A673 (cell line): Measurements from ENCODE around the gene NRIP2.

Experiments
- CTCF ChIP-seq: fragments of 300-800, 200-600 bp; sonication (generic); conservative IDR thresholded peaks from 2 replicates; pipeline ENCODE4 v1.5.1; 2017; ENCODE audit warnings: low read depth, mild to moderate bottlenecking, antibody characterized with exemption, low read length, moderate library complexity, mixed read lengths
- EZH2 ChIP-seq: fragments of 200-600 bp; sonication (generic); IDR thresholded peaks from 2 replicates; pipeline ENCODE4 v1.6.1; 2017; ENCODE audit warnings: borderline replicate concordance, low read depth, mild to moderate bottlenecking, mixed read lengths, antibody characterized with exemption, low read length; ENCODE audit not compliant: poor library complexity, severe bottlenecking

GRCh38 chr12:2775431-2775830 lies 59.4 kb downstream of the NRIP2 start:
- TF ChIP-seq CTCF = no peak
- no peak for TF ChIP-seq EZH2
